DOHH2 (cell line): ENCODE results near the gene SLC2A9.

Experiments used
- CTCF ChIP-seq: fragments of 200-600 bp; sonication (generic); IDR thresholded peaks from one replicate; pipeline ENCODE4 v1.5.1; 2014; ENCODE audit warnings: antibody characterized with exemption, mild to moderate bottlenecking, low read depth, low read length; ENCODE audit not compliant: poor library complexity, severe bottlenecking
- EZH2phosphoT487 ChIP-seq: fragments of 200-600 bp; sonication (generic); IDR thresholded peaks from 2 replicates; pipeline ENCODE4 v1.6.1; 2017; ENCODE audit warnings: borderline replicate concordance, mild to moderate bottlenecking, antibody characterized with exemption, low read length, moderate library complexity, mixed read lengths

- TF ChIP-seq CTCF (no peak), EZH2phosphoT487 (no peak)
These were observed 102.8 kb downstream of the SLC2A9 start for GRCh38 chr4:9918484-9918883.
